HepG2 (cell line): Measurements from ENCODE around the gene WNK4. TPM values are rescaled to one million over a fixed set of nuclear protein-coding genes. Genes with fewer than 3 reads are reported as not detected.

Experiments used
- CBX5 ChIP-seq: sonication (generic); formaldehyde crosslinking; IDR thresholded peaks from 2 replicates; pipeline ENCODE4 v1.4.0; 2020; ENCODE audit warnings: missing genetic modification reagents, borderline replicate concordance
- E2F2 ChIP-seq: sonication (generic); formaldehyde crosslinking; IDR thresholded peaks from 2 replicates; pipeline ENCODE4 v1.4.0; 2020; ENCODE audit warnings: missing genetic modification reagents, borderline replicate concordance
- HDAC1 ChIP-seq: sonication (generic); formaldehyde crosslinking; IDR thresholded peaks from 2 replicates; pipeline ENCODE4 v1.5.1; 2020; ENCODE audit warnings: mild to moderate bottlenecking, missing genetic modification reagents
- HOXA9 ChIP-seq: sonication (generic); formaldehyde crosslinking; IDR thresholded peaks from 2 replicates; pipeline ENCODE4 v1.8.1; 2022; ENCODE audit warnings: missing genetic modification reagents, mild to moderate bottlenecking, moderate library complexity, borderline replicate concordance
- IKZF1 ChIP-seq: fragments of 450-650 bp; IDR thresholded peaks from 2 replicates; pipeline ENCODE4 v1.7.1; 2016
- IRF9 ChIP-seq: sonication (generic); formaldehyde crosslinking; IDR thresholded peaks from 2 replicates; pipeline ENCODE4 v1.8.0; 2022; ENCODE audit warnings: missing genetic modification reagents, mild to moderate bottlenecking, borderline replicate concordance
- KAT2B ChIP-seq: fragments of 150-350 bp; IDR thresholded peaks from 2 replicates; pipeline ENCODE4 v1.6.1; 2014; ENCODE audit warnings: low read depth, low read length, borderline replicate concordance
- KLF15 ChIP-seq: sonication (generic); formaldehyde crosslinking; IDR thresholded peaks from 2 replicates; pipeline ENCODE4 v1.8.1; 2023; ENCODE audit warnings: borderline replicate concordance, mild to moderate bottlenecking, inconsistent platforms, missing genetic modification reagents, mixed read lengths
- MEIS2 ChIP-seq: sonication (generic); formaldehyde crosslinking; IDR thresholded peaks from 2 replicates; pipeline ENCODE4 v1.9.0; 2021; ENCODE audit warnings: mild to moderate bottlenecking, missing genetic modification reagents
- MIER3 ChIP-seq: IDR thresholded peaks from 2 replicates; pipeline ENCODE4 v1.6.1; 2016; ENCODE audit warnings: missing compliant biosample characterization, borderline replicate concordance
- PCBP2 ChIP-seq: fragments of 200-400 bp; formaldehyde crosslinking; optimal IDR thresholded peaks from 2 replicates; pipeline ENCODE3; 2018; ENCODE audit warnings: low read length, low read depth; ENCODE audit not compliant: poor library complexity, severe bottlenecking
- PHF8 ChIP-seq: sonication (generic); formaldehyde crosslinking; IDR thresholded peaks from 2 replicates; pipeline ENCODE4 v1.5.0; 2020; ENCODE audit warnings: missing genetic modification reagents
- POLR2A ChIP-seq, 2 experiments: IDR thresholded peaks; 2 replicates each; pipeline ENCODE4 v1.6.1; 2011; ENCODE audit warnings: low read depth in 2 of 2, low read length in 2 of 2, mild to moderate bottlenecking in 1 of 2, moderate library complexity in 1 of 2; ENCODE audit not compliant: insufficient read depth in 1 of 2
- RXRA ChIP-seq: sonication (generic); formaldehyde crosslinking; IDR thresholded peaks from 2 replicates; pipeline ENCODE4 v1.5.1; 2020; ENCODE audit warnings: missing genetic modification reagents
- SAP130 ChIP-seq: IDR thresholded peaks from 2 replicates; pipeline ENCODE4 v1.6.1; 2016; ENCODE audit warnings: low read depth
- SRSF9 ChIP-seq: fragments of 200-400 bp; formaldehyde crosslinking; IDR thresholded peaks from 2 replicates; pipeline ENCODE4 v1.6.1; 2018; ENCODE audit warnings: borderline replicate concordance, mild to moderate bottlenecking, low read depth, low read length; ENCODE audit not compliant: insufficient read depth, poor library complexity, severe bottlenecking
- SRY ChIP-seq: sonication (generic); formaldehyde crosslinking; IDR thresholded peaks from 2 replicates; pipeline ENCODE4 v1.8.0; 2022; ENCODE audit warnings: mild to moderate bottlenecking, missing genetic modification reagents
- U2AF2 ChIP-seq: fragments of 200-400 bp; formaldehyde crosslinking; IDR thresholded peaks from 2 replicates; pipeline ENCODE4 v1.6.1; 2017; ENCODE audit warnings: low read depth, mild to moderate bottlenecking, low read length
- ZBTB14 ChIP-seq: sonication (generic); formaldehyde crosslinking; IDR thresholded peaks from 2 replicates; pipeline ENCODE4 v1.4.0; 2020; ENCODE audit warnings: missing genetic modification reagents
- ZBTB43 ChIP-seq: sonication (generic); formaldehyde crosslinking; conservative IDR thresholded peaks from 2 replicates; pipeline ENCODE4 v1.4.0; 2020; ENCODE audit warnings: missing genetic modification reagents
- ZBTB7A ChIP-seq: sonication (generic); formaldehyde crosslinking; IDR thresholded peaks from 2 replicates; pipeline ENCODE4 v1.8.0; 2022; ENCODE audit warnings: mild to moderate bottlenecking, missing genetic modification reagents
- ZFP36 ChIP-seq: fragments of 150-350 bp; IDR thresholded peaks from 2 replicates; pipeline ENCODE4 v1.6.1; 2018; ENCODE audit warnings: borderline replicate concordance, low read length, low read depth; ENCODE audit not compliant: partially characterized antibody
- ZFP37 ChIP-seq: sonication (generic); formaldehyde crosslinking; IDR thresholded peaks from 2 replicates; pipeline ENCODE4 v1.4.0; 2020; ENCODE audit warnings: missing genetic modification reagents, borderline replicate concordance
- ZNF513 ChIP-seq: sonication (generic); formaldehyde crosslinking; conservative IDR thresholded peaks from 2 replicates; pipeline ENCODE4 v1.5.0; 2020; ENCODE audit warnings: missing genetic modification reagents
- ZNF792 ChIP-seq: IDR thresholded peaks from 2 replicates; pipeline ENCODE4 v1.6.1; 2016
- ZSCAN12 ChIP-seq: sonication (generic); formaldehyde crosslinking; IDR thresholded peaks from 2 replicates; pipeline ENCODE4 v1.9.0; 2021; ENCODE audit warnings: mild to moderate bottlenecking, missing genetic modification reagents
- polyA plus RNA-seq, 8 experiments: library from polyadenylated mRNA; depleted of rRNA in 3 of 8; stranded (reverse) in 7 of 8; unstranded in 1 of 8; fragments of >200 nt; fragmentation: Illumina TruSeq in 4 of 8; extraction: Trizol in 4 of 8; gene quantifications; 2 replicates each; pipeline versions ENCODE4 v1.2.1 to v1.2.3, GENCODE V29; 2011 to 2016; ENCODE audit warnings: low read depth in 4 of 8, missing spikeins in 1 of 8, mixed read lengths in 1 of 8; ENCODE audit not compliant: insufficient read depth in 1 of 8
- total RNA-seq, 5 experiments: library from RNA; depleted of rRNA; stranded (reverse); fragments of >200 nt; fragmentation: Illumina TruSeq; extraction: Trizol; gene quantifications; 2 replicates each; pipeline ENCODE4 v1.2.3, GENCODE V29; 2016; ENCODE audit warnings: low read depth in 1 of 5

WNK4 gene
- total and polyA plus RNA-seq, 2 of the 13 experiments (the other 11 are each of a cell fraction or from before 2014, with no cell fraction given): 2.7 to 13.7 TPM

GRCh38 chr17:42791948-42792347 is 11.5 kb downstream of the WNK4 start (continued):
- no peak for TF ChIP-seq E2F2 (CRISPR knock-in tag)
- TF ChIP-seq KLF15: no peak
- TF ChIP-seq ZBTB7A: peak; percentile 56; the same call in 1 of the 2 replicates
- no peak for TF ChIP-seq ZBTB14 (CRISPR knock-in tag)
- no peak for TF ChIP-seq MIER3 (CRISPR knock-in tag)
- no peak for TF ChIP-seq CBX5 (CRISPR knock-in tag)
- no peak for TF ChIP-seq ZBTB43 (CRISPR knock-in tag)
- no peak for TF ChIP-seq MEIS2 (CRISPR knock-in tag)
- TF ChIP-seq ZNF792 (CRISPR knock-in tag): no peak
- no peak for TF ChIP-seq SRSF9
- TF ChIP-seq KAT2B: no peak
- TF ChIP-seq PCBP2: no peak
- TF ChIP-seq ZFP36: no peak
- TF ChIP-seq RXRA (CRISPR knock-in tag): no peak
- no peak for TF ChIP-seq ZNF513 (CRISPR knock-in tag)
- peak; percentile 58; the same call in 1 of the 2 replicates for TF ChIP-seq HDAC1 (CRISPR knock-in tag)
- no peak for TF ChIP-seq SRY (CRISPR knock-in tag)
- no peak for TF ChIP-seq POLR2A (IDR thresholded peaks at IDR 0.05; ENCODE audit: insufficient read depth in 1 of 2, low read depth in 2 of 2, low read length in 2 of 2)
- no peak for TF ChIP-seq HOXA9
- TF ChIP-seq SAP130 (CRISPR knock-in tag): peak; percentile 20; the same call in 1 of the 2 replicates
- no peak for TF ChIP-seq PHF8
- no peak for TF ChIP-seq ZSCAN12
- no peak for TF ChIP-seq IKZF1
- TF ChIP-seq U2AF2: no peak
- no peak for TF ChIP-seq IRF9
- no peak for TF ChIP-seq ZFP37
